HG03354 (cell line): ENCODE results near the gene PRDM11.

Experiments used
- ATAC-seq: cut with Tn5 transposase; IDR thresholded peaks from one replicate; pipeline ENCODE4 v1.9.1; 2021; ENCODE audit warnings: mild to moderate bottlenecking; ENCODE audit not compliant: unreplicated experiment, poor library complexity, severe bottlenecking

The PRDM11 gene

GRCh38 chr11:45170484-45170883 is 24.0 kb downstream of the PRDM11 start:
- ATAC-seq: no peak

DNA sequence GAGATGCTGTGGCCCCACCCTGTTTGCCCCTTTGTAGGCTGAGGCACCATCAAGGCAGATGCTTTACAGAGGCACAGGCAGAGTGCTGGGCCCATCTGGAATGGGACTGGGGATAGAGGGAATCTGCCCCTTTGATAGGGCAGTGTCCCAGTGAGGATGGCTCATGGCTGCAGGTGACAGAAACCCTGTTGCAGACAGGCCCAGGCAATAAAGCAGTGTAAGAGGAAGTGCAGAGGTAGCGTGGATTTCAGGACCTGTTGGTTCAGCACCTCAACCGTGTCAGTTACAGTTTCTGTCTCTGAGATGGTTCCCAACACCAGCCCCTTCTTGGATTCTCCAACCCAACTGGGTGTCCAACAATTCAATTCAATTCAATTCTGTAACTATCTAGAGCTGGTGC is 25.1 kb downstream of the PRDM11 start:
- ATAC-seq: no peak

- no peak for ATAC-seq
Observed at GRCh38 chr11:45173064-45173463, 26.6 kb downstream of the PRDM11 start.

DNA sequence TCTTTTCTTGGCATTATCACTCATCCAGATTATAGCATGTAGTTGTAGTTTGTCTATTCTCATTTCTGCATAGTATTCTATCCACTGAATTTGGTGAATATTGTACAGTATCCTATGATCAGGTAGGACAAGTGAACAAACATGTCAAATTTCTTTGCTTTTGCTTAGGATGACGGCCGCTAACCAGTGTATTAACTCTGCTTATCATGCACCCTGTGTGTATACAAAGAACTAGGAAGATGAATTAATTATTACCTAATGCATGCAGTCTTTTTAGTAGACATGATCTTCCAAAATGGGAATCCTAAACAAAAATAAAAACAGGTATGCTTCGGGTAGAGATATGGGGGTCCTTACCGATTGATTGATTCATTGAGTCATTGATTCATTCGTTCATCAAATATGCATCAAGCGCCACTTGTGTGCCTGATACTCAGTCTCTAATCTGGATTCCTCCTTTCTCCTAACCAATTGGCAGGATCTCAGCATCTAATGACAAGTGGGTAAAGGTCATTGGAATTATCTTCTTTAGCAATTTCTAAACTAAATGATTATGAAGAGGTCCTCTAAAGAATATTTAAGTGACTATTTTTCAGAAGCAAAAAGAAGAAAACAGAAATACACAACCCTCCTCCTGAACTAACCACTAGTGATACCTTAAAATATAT is 27.9 kb downstream of the PRDM11 start:
- no peak for ATAC-seq

- no peak for ATAC-seq
Observed at GRCh38 chr11:45174963-45175362, 28.5 kb downstream of the PRDM11 start.

GRCh38 chr11:45176996-45177395 is 30.6 kb downstream of the PRDM11 start:
- ATAC-seq: no peak

GRCh38 chr11:45178223-45178622 is 31.8 kb downstream of the PRDM11 start:
- ATAC-seq: no peak

GRCh38 chr11:45178890-45179671 is 32.6 kb downstream of the PRDM11 start:
- no peak for ATAC-seq

- no peak for ATAC-seq
Observed at GRCh38 chr11:45179686-45180178, 33.3 kb downstream of the PRDM11 start.

GRCh38 chr11:45180179-45180847 is 33.9 kb downstream of the PRDM11 start:
- ATAC-seq: no peak

DNA sequence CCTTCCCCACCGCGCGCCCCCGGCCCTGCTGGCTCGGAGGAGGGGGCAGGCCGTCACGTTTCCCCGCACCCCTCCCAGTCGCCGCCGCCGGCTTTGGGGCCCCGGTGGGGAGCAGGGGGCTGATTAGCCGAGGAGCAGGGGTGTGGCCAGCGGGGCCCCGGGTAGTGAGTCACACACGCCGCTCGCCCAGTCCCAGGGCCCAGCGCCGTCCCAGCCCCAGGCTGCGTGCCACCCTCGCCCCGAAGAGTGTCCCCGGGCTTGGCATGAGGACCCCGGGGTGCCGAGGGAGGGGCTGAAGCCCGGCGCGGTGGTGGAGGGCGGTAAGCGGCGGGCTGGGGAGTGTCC is 34.4 kb downstream of the PRDM11 start:
- ATAC-seq: no peak

DNA sequence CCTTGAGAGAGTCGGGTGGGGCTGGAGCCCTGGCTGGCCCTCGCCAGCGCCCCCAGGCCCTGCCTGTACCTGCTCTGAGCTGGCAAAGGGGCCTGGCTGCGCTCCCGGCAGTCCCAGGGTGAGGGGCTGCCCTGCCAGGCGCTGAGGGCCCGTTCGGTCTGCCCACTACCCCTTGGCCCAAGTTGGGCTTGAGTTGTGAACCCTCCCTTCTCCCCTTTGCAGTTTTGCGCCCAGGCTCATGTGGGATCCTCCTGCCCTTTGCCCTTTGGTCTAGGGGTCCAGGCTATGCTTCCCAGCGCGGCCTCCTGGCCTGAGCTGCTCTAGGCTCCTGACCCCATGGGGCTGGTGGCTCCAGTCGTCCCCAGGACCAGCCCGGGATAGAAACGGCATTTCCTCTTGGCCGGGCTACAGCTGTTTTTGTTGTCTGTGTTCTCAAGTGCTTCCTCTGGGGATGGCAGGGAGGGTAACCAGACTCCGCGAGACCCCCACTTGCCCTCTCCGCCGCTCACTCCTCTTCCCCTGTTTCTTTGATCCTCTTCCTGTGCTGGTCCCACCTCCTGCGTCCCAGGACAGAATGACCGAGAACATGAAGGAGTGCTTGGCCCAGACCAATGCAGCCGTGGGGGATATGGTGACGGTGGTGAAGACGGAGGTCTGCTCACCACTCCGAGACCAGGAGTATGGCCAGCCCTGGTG is 34.9 kb downstream of the PRDM11 start:
- ATAC-seq: no peak

- ATAC-seq: no peak
Observed at GRCh38 chr11:45181889-45182550, 35.6 kb downstream of the PRDM11 start.

- ATAC-seq: no peak
Observed at GRCh38 chr11:45182902-45183301, 36.5 kb downstream of the PRDM11 start.

GRCh38 chr11:45184640-45185039 is 38.2 kb downstream of the PRDM11 start:
- no peak for ATAC-seq

GRCh38 chr11:45185228-45185729 is 38.8 kb downstream of the PRDM11 start:
- no peak for ATAC-seq

DNA sequence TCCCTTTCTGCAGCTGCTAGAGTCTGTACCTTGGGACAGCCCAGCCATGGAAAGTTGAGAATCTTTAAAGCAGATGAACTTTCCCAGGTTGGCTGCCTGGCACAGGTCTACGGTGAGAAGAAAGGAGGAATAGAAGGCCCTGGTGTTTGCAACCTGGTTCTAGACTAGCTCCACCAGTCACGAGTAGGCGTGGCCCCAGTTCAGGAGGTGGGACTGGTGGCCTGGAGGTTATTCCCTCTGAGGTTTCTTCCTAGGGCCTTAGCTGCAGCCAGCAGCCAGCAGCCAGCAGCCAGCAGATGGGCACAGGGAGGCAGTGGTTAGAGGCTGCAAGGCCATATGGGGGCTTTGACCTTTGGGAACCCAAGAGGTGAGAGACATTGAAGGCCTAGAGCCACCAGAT is 40.9 kb downstream of the PRDM11 start:
- no peak for ATAC-seq

GRCh38 chr11:45188127-45188526 is 41.7 kb downstream of the PRDM11 start:
- ATAC-seq: no peak

- no peak for ATAC-seq
Observed at GRCh38 chr11:45189230-45189629, 42.8 kb downstream of the PRDM11 start.

- ATAC-seq: no peak
Observed at GRCh38 chr11:45193695-45194094, 47.3 kb downstream of the PRDM11 start.
